HepG2 (cell line): Measurements from ENCODE around the gene GRAMD1A. TPM values are rescaled to one million over a fixed set of nuclear protein-coding genes. Genes with fewer than 3 reads are reported as not detected.

Source experiments
- ARNT2 ChIP-seq: sonication (generic); formaldehyde crosslinking; IDR thresholded peaks from 2 replicates; pipeline ENCODE4 v1.8.0; 2022; ENCODE audit warnings: mild to moderate bottlenecking, low read depth, missing genetic modification reagents, moderate library complexity
- ELK4 ChIP-seq: sonication (generic); formaldehyde crosslinking; IDR thresholded peaks from 2 replicates; pipeline ENCODE4 v1.9.0; 2021; ENCODE audit warnings: missing genetic modification reagents, borderline replicate concordance
- ESRRA ChIP-seq: sonication (generic); formaldehyde crosslinking; IDR thresholded peaks from 2 replicates; pipeline ENCODE4 v1.5.1; 2020; ENCODE audit warnings: mild to moderate bottlenecking, low read depth, missing genetic modification reagents
- ETV5 ChIP-seq: IDR thresholded peaks from 2 replicates; pipeline ENCODE4 v1.6.1; 2018; ENCODE audit warnings: missing biosample characterization, missing genetic modification reagents, inconsistent platforms, borderline replicate concordance
- HBP1 ChIP-seq: IDR thresholded peaks from 2 replicates; pipeline ENCODE4 v1.6.1; 2016; ENCODE audit warnings: low read depth, control low read depth
- HIC2 ChIP-seq: sonication (generic); formaldehyde crosslinking; IDR thresholded peaks from 2 replicates; pipeline ENCODE4 v1.9.0; 2022; ENCODE audit warnings: low read depth, missing genetic modification reagents
- HNRNPK ChIP-seq: fragments of 200-400 bp; formaldehyde crosslinking; IDR thresholded peaks from 2 replicates; pipeline ENCODE4 v1.6.1; 2018; ENCODE audit warnings: low read length, low read depth, moderate library complexity, mild to moderate bottlenecking; ENCODE audit not compliant: poor library complexity, severe bottlenecking
- ISX ChIP-seq: sonication (generic); formaldehyde crosslinking; conservative IDR thresholded peaks from 2 replicates; pipeline ENCODE4 v1.5.0; 2020; ENCODE audit warnings: missing genetic modification reagents
- KDM3A ChIP-seq: IDR thresholded peaks from 2 replicates; pipeline ENCODE4 v1.6.1; 2018; ENCODE audit warnings: low read depth, missing compliant biosample characterization
- MIER3 ChIP-seq: IDR thresholded peaks from 2 replicates; pipeline ENCODE4 v1.6.1; 2016; ENCODE audit warnings: missing compliant biosample characterization, borderline replicate concordance
- NONO ChIP-seq, 2 experiments: fragments of 450-650 bp in 1 of 2; sonication (generic) in 1 of 2; formaldehyde crosslinking in 1 of 2; IDR thresholded peaks in 1 of 2; conservative IDR thresholded peaks in 1 of 2; 2 replicates each; pipeline versions ENCODE4 v1.6.1 to v1.8.0; 2017 to 2022; ENCODE audit warnings: mild to moderate bottlenecking in 1 of 2, missing genetic modification reagents in 1 of 2, moderate library complexity in 1 of 2
- SOX13 ChIP-seq, 3 experiments: fragments of 450-650 bp in 1 of 3; sonication (generic) in 1 of 3; formaldehyde crosslinking in 1 of 3; IDR thresholded peaks in 2 of 3; conservative IDR thresholded peaks in 1 of 3; 2 replicates each; pipeline versions ENCODE4 v1.5.0 to v1.6.1; 2016 to 2020; ENCODE audit warnings: antibody characterized with exemption in 1 of 3, mild to moderate bottlenecking in 1 of 3, missing compliant biosample characterization in 1 of 3, missing genetic modification reagents in 1 of 3, moderate library complexity in 1 of 3
- SRSF9 ChIP-seq: fragments of 200-400 bp; formaldehyde crosslinking; IDR thresholded peaks from 2 replicates; pipeline ENCODE4 v1.6.1; 2018; ENCODE audit warnings: borderline replicate concordance, mild to moderate bottlenecking, low read depth, low read length; ENCODE audit not compliant: insufficient read depth, poor library complexity, severe bottlenecking
- TRAFD1 ChIP-seq: sonication (generic); formaldehyde crosslinking; IDR thresholded peaks from 2 replicates; pipeline ENCODE4 v1.5.1; 2020; ENCODE audit warnings: missing genetic modification reagents, mild to moderate bottlenecking, borderline replicate concordance
- ZMYM3 ChIP-seq: sonication (generic); formaldehyde crosslinking; IDR thresholded peaks from 2 replicates; pipeline ENCODE4 v1.5.1; 2020; ENCODE audit warnings: mild to moderate bottlenecking, missing genetic modification reagents
- ZNF432 ChIP-seq: sonication (generic); formaldehyde crosslinking; IDR thresholded peaks from 2 replicates; pipeline ENCODE4 v1.5.0; 2020; ENCODE audit warnings: missing genetic modification reagents, mild to moderate bottlenecking, borderline replicate concordance
- ZNF460 ChIP-seq: sonication (generic); formaldehyde crosslinking; IDR thresholded peaks from 2 replicates; pipeline ENCODE4 v1.5.1; 2020; ENCODE audit warnings: missing genetic modification reagents, mild to moderate bottlenecking, borderline replicate concordance
- ZNF672 ChIP-seq: sonication (generic); formaldehyde crosslinking; IDR thresholded peaks from 2 replicates; pipeline ENCODE4 v1.8.1; 2022; ENCODE audit warnings: missing genetic modification reagents
- ZNF747 ChIP-seq: sonication (generic); formaldehyde crosslinking; IDR thresholded peaks from 2 replicates; pipeline ENCODE4 v1.8.1; 2023; ENCODE audit warnings: missing genetic modification reagents, mild to moderate bottlenecking, borderline replicate concordance
- ZNF792 ChIP-seq: IDR thresholded peaks from 2 replicates; pipeline ENCODE4 v1.6.1; 2016
- polyA plus RNA-seq, 8 experiments: library from polyadenylated mRNA; depleted of rRNA in 3 of 8; stranded (reverse) in 7 of 8; unstranded in 1 of 8; fragments of >200 nt; fragmentation: Illumina TruSeq in 4 of 8; extraction: Trizol in 4 of 8; gene quantifications; 2 replicates each; pipeline versions ENCODE4 v1.2.1 to v1.2.3, GENCODE V29; 2011 to 2016; ENCODE audit warnings: low read depth in 4 of 8, missing spikeins in 1 of 8, mixed read lengths in 1 of 8; ENCODE audit not compliant: insufficient read depth in 1 of 8
- total RNA-seq, 5 experiments: library from RNA; depleted of rRNA; stranded (reverse); fragments of >200 nt; fragmentation: Illumina TruSeq; extraction: Trizol; gene quantifications; 2 replicates each; pipeline ENCODE4 v1.2.3, GENCODE V29; 2016; ENCODE audit warnings: low read depth in 1 of 5

Gene GRAMD1A
- total and polyA plus RNA-seq, 2 of the 13 experiments (the other 11 are each of a cell fraction or from before 2014, with no cell fraction given) = 14.7 to 181 TPM

- TF ChIP-seq TRAFD1 (CRISPR knock-in tag) (no peak), ESRRA (CRISPR knock-in tag) (peak; percentile 73; the same call in 1 of the 2 replicates), KDM3A (CRISPR knock-in tag) (no peak; the same call in 1 of the 2 replicates), ZNF432 (CRISPR knock-in tag) (no peak), HBP1 (no peak), HNRNPK (no peak), ETV5 (peak; percentile 88), MIER3 (CRISPR knock-in tag) (peak; percentile 88; the same call in 1 of the 2 replicates), ZNF792 (CRISPR knock-in tag) (peak; percentile 77), SRSF9 (no peak), HIC2 (peak; percentile 86), ISX (CRISPR knock-in tag) (no peak), ZNF672 (no peak), ZMYM3 (CRISPR knock-in tag) (peak; percentile 77), ARNT2 (0 out of 2 replicates have a peak, but pooled peaks have one; percentile 36), NONO (IDR thresholded peaks at IDR 0.05) (no peak), NONO (CRISPR knock-in tag; conservative IDR thresholded peaks at IDR 0.05) (0 out of 2 replicates have a peak, but pooled peaks have one; percentile 61), ZNF460 (CRISPR knock-in tag) (0 out of 2 replicates have a peak, but pooled peaks have one; percentile 8), SOX13 (IDR thresholded peaks at IDR 0.05) (peak; percentile 84), SOX13 (CRISPR knock-in tag; conservative IDR thresholded peaks at IDR 0.05 in 1 of 2, IDR thresholded peaks at IDR 0.05 in 1 of 2) (peak in 1 of 2 experiments; percentile 93; a peak in 2 of 4 replicates), ELK4 (CRISPR knock-in tag) (no peak), ZNF747 (CRISPR knock-in tag) (peak; percentile 75; the same call in 1 of the 2 replicates)
These were observed 6.3 kb downstream of the GRAMD1A start (continued) for GRCh38 chr19:35006342-35006998.
